Heart left ventricle (tissue), 16 donors: ENCODE measurements around the gene ABCC5. TPM values are rescaled to one million over a fixed set of nuclear protein-coding genes. Genes with fewer than 3 reads are reported as not detected.
"Not testable (repeated sequence)": the region's sequence is repeated elsewhere in the genome, so short reads cannot be mapped to it uniquely, and the experiment has no call there.

Experiments used
- ATAC-seq, 4 donors: fragments of 200-7000 bp; cut with Tn5 transposase; one replicate each; pipeline ENCODE4 v1.9.1; 2020 to 2022; ENCODE audit warnings: moderate library complexity in 4 of 4, mild to moderate bottlenecking in 3 of 4, moderate number of reproducible peaks in 1 of 4
- DNase-seq, 5 donors: peaks; one replicate each; pipeline ENCODE4 v3.0.0-alpha.2; 2020
- H3K27ac ChIP-seq, 12 donors: fragments of 200-600 bp; sonication (generic) in 4 of 12; one replicate each; pipeline versions ENCODE4 v1.5.0 to v1.8.0; 2016 to 2022; ENCODE audit warnings: mild to moderate bottlenecking in 2 of 12
- H3K27me3 ChIP-seq, 9 donors: fragments of 200-600 bp; sonication (generic) in 2 of 9; one replicate each; pipeline versions ENCODE4 v1.5.1 to v1.8.0; 2016 to 2022; ENCODE audit warnings: mild to moderate bottlenecking in 3 of 9
- H3K36me3 ChIP-seq, 9 donors: fragments of 200-600 bp; sonication (generic) in 2 of 9; one replicate each; pipeline versions ENCODE4 v1.5.0 to v1.8.0; 2018 to 2022; ENCODE audit warnings: mild to moderate bottlenecking in 2 of 9
- H3K4me1 ChIP-seq, 12 donors: fragments of 200-600 bp; sonication (generic) in 4 of 12; one replicate each; pipeline versions ENCODE4 v1.5.0 to v1.8.0; 2016 to 2022; ENCODE audit warnings: mild to moderate bottlenecking in 3 of 12
- H3K4me3 ChIP-seq, 12 donors: fragments of 200-600 bp; sonication (generic) in 4 of 12; one replicate each; pipeline versions ENCODE4 v1.5.0 to v1.8.0; 2017 to 2022; ENCODE audit warnings: mild to moderate bottlenecking in 9 of 12, moderate library complexity in 4 of 12
- H3K9me3 ChIP-seq, 12 donors: fragments of 200-600 bp; sonication (generic) in 4 of 12; one replicate each; pipeline versions ENCODE4 v1.5.0 to v1.8.0; 2016 to 2022; ENCODE audit warnings: mild to moderate bottlenecking in 1 of 12
- POLR2A ChIP-seq, 2 donors: fragments of 450-650 bp; IDR thresholded peaks; one replicate each; pipeline ENCODE4 v1.6.1; 2017; ENCODE audit warnings: antibody characterized with exemption in 2 of 2, mild to moderate bottlenecking in 2 of 2, moderate library complexity in 2 of 2
- WGBS, 4 donors: extraction: QIAGEN DNeasy Blood & Tissue Kit in 2 of 4; methylation state at CpG; one replicate each; pipeline versions ENCODE4 v1.1.5 to v1.1.7; 2013 to 2018; 5-methylcytosine and 5-hydroxymethylcytosine counted together
- intact Hi-C, 10 donors: fragments of 100-400 bp; cut with DNase I; formaldehyde crosslinking; loops; one replicate each; pipeline versions ENCODE4 v1.11.1 to v1.14.2; 2022
- polyA plus RNA-seq, 2 donors: library from polyadenylated mRNA; stranded (reverse); fragments of 200-250 nt; gene quantifications; one replicate each; pipeline ENCODE4 v1.2.3, GENCODE V29; 2013
- total RNA-seq, 9 donors: library from RNA; depleted of rRNA in 2 of 9; stranded (reverse); fragments of >200 nt in 2 of 9; fragmentation: NEBNext Ultra II Directional in 3 of 9; extraction: Animal tissue kit (Norgen Biotek cat#: 25700) in 3 of 9; gene quantifications; one replicate each; pipeline versions ENCODE4 v1.1.0 to v1.2.4, GENCODE V29; 2016 to 2023
- TF ChIP-seq, protein P1 (sequence below), 12 donors: fragments of 200-600 bp; sonication (generic) in 4 of 12; IDR thresholded peaks; one replicate each; pipeline versions ENCODE4 v1.5.0 to v1.8.0; 2018 to 2022; ENCODE audit warnings: antibody characterized with exemption in 12 of 12, mild to moderate bottlenecking in 5 of 12
- donor health status: ischemic (EF 13 %, LVEDD 7.1; RV severe dilation, severe dysfunction).
- donor health status: healthy with polysubstance abuse.
- donor health status: DM: no; HTN: yes; CAD: no.
- donor health status: DM: no; HTN: no; CAD: no.
- donor health status: ischemic (EF 25% LVEDD 6.9; RV normal size, moderate dysfunction).
- donor health status: ischemic (EF 25% LVEDD 5.7; RV mildly dilated, moderate dysfunction).
- donor health status: healthy.
- donor health status: DM: yes; HTN: yes; CAD: no.
- donor health status: ischemic (EF 35%, LVEDD 5.7; RV mildly dilated, moderate dysfunction).
- donor health status: nonischemic (EF 11% LVEDD 7.7; RV severe dilation, severe dysfunction).
- donor health status: DM: yes; HTN: yes; CAD: no.
- donor health status: PGD.
- donor health status: ischemic (EF 29% LVEDD 5.4; RV normal size, mild dysfunction).
- donor health status: nonischemic (EF 23%, LVEDD 6.1; RV moderate dilation, normal function).

ABCC5 gene
- total and polyA plus RNA-seq, 11 donors, result 16.4 to 61.7 (median 32.6) TPM

DNA sequence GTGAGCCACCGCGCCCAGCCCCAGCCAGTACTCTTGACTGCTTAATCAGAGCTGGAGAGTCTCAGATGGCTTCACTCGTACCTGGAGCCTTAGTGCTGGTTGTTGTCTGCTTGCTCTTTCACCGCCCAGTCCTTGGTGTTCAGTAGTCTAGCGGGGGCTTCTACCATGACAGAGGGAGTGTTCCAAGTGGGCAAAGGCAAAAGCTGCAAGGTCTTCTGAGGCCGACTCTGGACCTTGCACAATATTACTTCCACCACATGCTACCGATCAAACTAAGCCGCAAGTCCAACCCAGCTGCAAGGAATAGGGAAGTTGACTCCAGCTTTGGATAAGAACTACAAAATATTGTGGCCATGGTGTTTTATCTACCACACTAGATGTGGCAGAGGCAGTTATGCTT lies 139.6 kb downstream of the ABCC5 start:
- no peak for TF ChIP-seq POLR2A (IDR thresholded peaks at IDR 0.05)
- TF ChIP-seq, protein P1, sequence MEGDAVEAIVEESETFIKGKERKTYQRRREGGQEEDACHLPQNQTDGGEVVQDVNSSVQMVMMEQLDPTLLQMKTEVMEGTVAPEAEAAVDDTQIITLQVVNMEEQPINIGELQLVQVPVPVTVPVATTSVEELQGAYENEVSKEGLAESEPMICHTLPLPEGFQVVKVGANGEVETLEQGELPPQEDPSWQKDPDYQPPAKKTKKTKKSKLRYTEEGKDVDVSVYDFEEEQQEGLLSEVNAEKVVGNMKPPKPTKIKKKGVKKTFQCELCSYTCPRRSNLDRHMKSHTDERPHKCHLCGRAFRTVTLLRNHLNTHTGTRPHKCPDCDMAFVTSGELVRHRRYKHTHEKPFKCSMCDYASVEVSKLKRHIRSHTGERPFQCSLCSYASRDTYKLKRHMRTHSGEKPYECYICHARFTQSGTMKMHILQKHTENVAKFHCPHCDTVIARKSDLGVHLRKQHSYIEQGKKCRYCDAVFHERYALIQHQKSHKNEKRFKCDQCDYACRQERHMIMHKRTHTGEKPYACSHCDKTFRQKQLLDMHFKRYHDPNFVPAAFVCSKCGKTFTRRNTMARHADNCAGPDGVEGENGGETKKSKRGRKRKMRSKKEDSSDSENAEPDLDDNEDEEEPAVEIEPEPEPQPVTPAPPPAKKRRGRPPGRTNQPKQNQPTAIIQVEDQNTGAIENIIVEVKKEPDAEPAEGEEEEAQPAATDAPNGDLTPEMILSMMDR (IDR thresholded peaks at IDR 0.05), result no peak
- intact Hi-C loops, result loop anchor here in 1 of 10 donors (10.0 kb wide), 1 partner anchor 403 kb away; no protein-coding TSS in a partner anchor
- Histone ChIP-seq H3K27me3 (no peaks in the 10 kb centered on the region), H3K9me3 (no peaks in the 10 kb centered on the region), H3K27ac (peak overlapping the region in 2 of 12 donors; percentile 20 to 88), H3K4me1 (peaks cover 0 to 82% (median 13%) of the 10 kb centered on the region in 12 donors), H3K36me3 (peaks cover 0 to 24% (median 7%) of the 10 kb centered on the region in 9 donors), H3K4me3 (peak overlapping the region in 1 of 12 donors; percentile 21)
- WGBS, 4 donors, result 86 to 95% (median 91%) methylated on average over 8 of the region's 8 CpGs
- peak in 3 of 4 donors; percentile 60 to 81 (median 80) for ATAC-seq
- peak in 1 of 5 donors; percentile 39 for DNase-seq

DNA sequence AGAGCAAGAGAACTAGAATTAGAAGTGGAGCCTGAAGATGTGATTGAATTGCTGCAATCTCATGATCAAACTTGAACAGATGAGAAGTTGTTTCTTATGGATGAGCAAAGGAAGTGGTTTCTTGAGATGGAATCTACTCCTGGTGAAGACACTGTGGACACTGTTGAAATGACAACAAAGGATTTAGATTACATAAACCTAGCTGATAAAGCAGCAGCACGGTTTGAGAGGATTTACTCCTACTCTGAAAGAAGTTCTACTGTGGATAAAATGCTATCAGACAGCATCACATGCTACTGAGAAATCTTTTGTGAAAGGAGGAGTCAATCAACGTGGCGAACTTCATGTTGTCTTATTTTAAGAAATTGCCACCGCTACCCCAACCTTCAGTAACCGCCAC lies 140.5 kb downstream of the ABCC5 start:
- intact Hi-C loops, result loop anchor here in 1 of 10 donors (10.0 kb wide), 1 partner anchor 402 kb away; no protein-coding TSS in a partner anchor
- peaks cover 0 to 24% (median 7%) of the 10 kb centered on the region in 9 donors for H3K36me3 ChIP-seq
- peak overlapping the region in 1 of 12 donors; percentile 88 for H3K27ac ChIP-seq

DNA sequence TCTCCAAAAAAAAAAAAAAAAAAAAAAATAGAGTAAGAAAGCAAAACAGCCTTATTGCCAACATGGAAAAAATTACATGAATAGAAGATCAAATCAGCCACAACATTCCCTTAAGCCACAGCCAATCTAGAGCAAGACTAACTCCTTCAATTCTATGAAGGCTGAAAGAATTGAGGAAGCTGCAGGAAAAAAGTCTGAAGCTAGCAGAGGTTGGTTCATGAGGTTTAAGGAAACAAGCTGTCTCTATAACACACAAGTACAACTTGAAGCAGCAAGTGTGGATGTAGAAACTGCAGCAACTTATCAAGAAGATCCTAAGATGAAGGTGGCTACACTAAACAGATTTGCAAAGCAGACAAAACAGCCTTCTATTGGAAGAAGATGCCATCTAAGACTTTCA lies 142.3 kb downstream of the ABCC5 start:
- Histone ChIP-seq H3K9me3 (no peaks in the 10 kb centered on the region), H3K4me3 (no peak overlapping the region), H3K27me3 (no peaks in the 10 kb centered on the region), H3K27ac (peak overlapping the region in 1 of 12 donors; percentile 88), H3K36me3 (peaks cover 0 to 21% (median 6%) of the 10 kb centered on the region in 9 donors), H3K4me1 (peaks cover 0 to 80% (median 7%) of the 10 kb centered on the region in 12 donors)
- TF ChIP-seq, protein P1 (IDR thresholded peaks at IDR 0.05), result no peak
- no peak for TF ChIP-seq POLR2A (IDR thresholded peaks at IDR 0.05)
- intact Hi-C loops, result loop anchor here in 1 of 10 donors (10.0 kb wide), 1 partner anchor 401 kb away; no protein-coding TSS in a partner anchor
- DNase-seq, result no peak
- ATAC-seq, result no peak

More for the DNA sequence above, 140.5 kb downstream of the ABCC5 start:
- H3K4me3 ChIP-seq, H3K9me3 ChIP-seq, ATAC-seq, DNase-seq, H3K27me3 ChIP-seq: not testable (repeated sequence)
- H3K4me1 ChIP-seq, result peaks cover 0 to 78% (median 7%) of the 10 kb centered on the region in 12 donors
- WGBS, 4 donors, result 70 to 74% (median 73%) methylated on average over 5 of the region's 5 CpGs

DNA sequence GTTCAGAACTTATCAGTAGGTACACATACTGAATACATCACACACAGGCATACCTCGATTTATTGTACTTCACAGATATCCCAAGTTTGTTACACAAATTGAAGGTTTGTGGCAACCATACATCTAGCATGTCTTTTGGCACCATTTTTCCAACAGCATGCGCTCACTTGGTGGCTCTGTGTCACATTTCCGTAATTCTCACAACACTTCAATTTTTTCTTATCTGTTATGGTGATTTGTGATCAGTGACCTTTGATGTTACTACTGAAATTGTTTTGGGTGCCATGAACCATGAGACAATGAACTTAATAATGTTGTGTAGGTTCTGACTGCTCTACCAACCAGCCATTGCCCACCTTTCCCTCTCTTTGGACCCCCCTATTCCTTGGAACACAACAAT lies 143.8 kb downstream of the ABCC5 start:
- no peak for DNase-seq
- intact Hi-C loops, result loop anchor here in 1 of 10 donors (10.0 kb wide), 1 partner anchor 399 kb away; no protein-coding TSS in a partner anchor

More for the DNA sequence above, 143.8 kb downstream of the ABCC5 start:
- H3K27ac ChIP-seq, result no peak overlapping the region
- peaks cover 0 to 74% (median 3%) of the 10 kb centered on the region in 12 donors for H3K4me1 ChIP-seq
- TF ChIP-seq POLR2A (IDR thresholded peaks at IDR 0.05), result no peak
- TF ChIP-seq, protein P1 (IDR thresholded peaks at IDR 0.05), result no peak
- H3K27me3 ChIP-seq, result no peaks in the 10 kb centered on the region
- no peak for ATAC-seq
- WGBS, 4 donors, result 88 to 99% (median 93%) methylated on average over 3 of the region's 3 CpGs
- H3K4me3 ChIP-seq, result no peak overlapping the region
- H3K9me3 ChIP-seq, result no peaks in the 10 kb centered on the region
- peaks cover 0 to 21% (median 6%) of the 10 kb centered on the region in 9 donors for H3K36me3 ChIP-seq
